HepG2 (cell line): ENCODE data around the gene VAMP4.

Source experiments
- ARNT ChIP-seq: fragments of 450-650 bp; IDR thresholded peaks from 2 replicates; pipeline ENCODE4 v1.6.1; 2017
- ELF3 ChIP-seq: IDR thresholded peaks from 2 replicates; pipeline ENCODE4 v1.6.1; 2016; ENCODE audit warnings: missing genetic modification reagents, missing compliant biosample characterization
- HNF4A ChIP-seq: sonication (generic); formaldehyde crosslinking; IDR thresholded peaks from 2 replicates; pipeline ENCODE4 v1.4.0; 2020; ENCODE audit warnings: missing genetic modification reagents
- JUNB ChIP-seq: sonication (generic); formaldehyde crosslinking; IDR thresholded peaks from 2 replicates; pipeline ENCODE4 v1.8.0; 2022; ENCODE audit warnings: missing genetic modification reagents, mild to moderate bottlenecking, borderline replicate concordance
- MIXL1 ChIP-seq: IDR thresholded peaks from 2 replicates; pipeline ENCODE4 v1.6.1; 2016
- MTA3 ChIP-seq: sonication (generic); formaldehyde crosslinking; IDR thresholded peaks from 2 replicates; pipeline ENCODE4 v1.4.0; 2020; ENCODE audit warnings: missing genetic modification reagents
- ZNF121 ChIP-seq: sonication (generic); formaldehyde crosslinking; IDR thresholded peaks from 2 replicates; pipeline ENCODE4 v1.5.0; 2020; ENCODE audit warnings: mild to moderate bottlenecking, missing genetic modification reagents
- ZNF235 ChIP-seq: sonication (generic); formaldehyde crosslinking; IDR thresholded peaks from 2 replicates; pipeline ENCODE4 v1.8.1; 2023; ENCODE audit warnings: mild to moderate bottlenecking, missing genetic modification reagents, borderline replicate concordance
- ZNF431 ChIP-seq: sonication (generic); formaldehyde crosslinking; IDR thresholded peaks from 2 replicates; pipeline ENCODE4 v1.9.0; 2022; ENCODE audit warnings: missing genetic modification reagents, low read depth, mild to moderate bottlenecking, borderline replicate concordance
- TF ChIP-seq, protein P1 (sequence below): sonication (generic); formaldehyde crosslinking; IDR thresholded peaks from 2 replicates; pipeline ENCODE4 v1.4.0; 2020; ENCODE audit warnings: mild to moderate bottlenecking, missing genetic modification reagents, borderline replicate concordance
- TF ChIP-seq, protein P2 (sequence below): sonication (generic); formaldehyde crosslinking; IDR thresholded peaks from 2 replicates; pipeline ENCODE4 v1.5.0; 2020; ENCODE audit warnings: mild to moderate bottlenecking, missing genetic modification reagents, moderate library complexity

DNA sequence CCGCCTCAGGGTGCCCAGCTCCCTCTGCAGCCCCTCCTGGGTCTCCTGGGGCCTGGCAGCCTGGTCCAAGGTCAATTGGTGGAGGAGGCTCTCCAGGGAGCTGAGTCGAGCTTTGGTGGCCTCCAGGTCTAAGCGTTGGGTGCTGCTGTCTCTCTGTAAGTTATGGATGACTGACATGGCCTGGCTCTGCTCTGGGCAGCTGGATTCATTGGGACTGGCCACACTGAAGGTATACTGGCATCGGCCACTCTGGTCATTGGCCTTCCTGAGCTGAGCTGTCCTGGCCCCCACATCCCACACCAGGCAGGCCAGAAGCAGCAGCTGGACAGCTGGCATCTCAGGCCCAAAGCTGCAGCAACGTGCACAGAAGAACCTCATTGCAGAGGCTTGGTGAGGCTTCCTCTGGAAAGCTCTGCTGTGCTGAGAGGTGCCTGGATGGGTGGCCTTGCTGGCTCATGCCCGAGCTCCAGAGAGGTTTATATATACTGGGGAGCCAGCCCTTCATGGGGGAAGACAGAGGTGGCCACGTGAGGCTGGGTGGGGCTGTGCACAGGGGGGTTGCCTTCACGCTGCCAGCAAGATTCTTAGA, 89.5 kb downstream of the VAMP4 start, which contains the start of gene MYOC:
- TF ChIP-seq ELF3 = no peak
- TF ChIP-seq, protein P1, sequence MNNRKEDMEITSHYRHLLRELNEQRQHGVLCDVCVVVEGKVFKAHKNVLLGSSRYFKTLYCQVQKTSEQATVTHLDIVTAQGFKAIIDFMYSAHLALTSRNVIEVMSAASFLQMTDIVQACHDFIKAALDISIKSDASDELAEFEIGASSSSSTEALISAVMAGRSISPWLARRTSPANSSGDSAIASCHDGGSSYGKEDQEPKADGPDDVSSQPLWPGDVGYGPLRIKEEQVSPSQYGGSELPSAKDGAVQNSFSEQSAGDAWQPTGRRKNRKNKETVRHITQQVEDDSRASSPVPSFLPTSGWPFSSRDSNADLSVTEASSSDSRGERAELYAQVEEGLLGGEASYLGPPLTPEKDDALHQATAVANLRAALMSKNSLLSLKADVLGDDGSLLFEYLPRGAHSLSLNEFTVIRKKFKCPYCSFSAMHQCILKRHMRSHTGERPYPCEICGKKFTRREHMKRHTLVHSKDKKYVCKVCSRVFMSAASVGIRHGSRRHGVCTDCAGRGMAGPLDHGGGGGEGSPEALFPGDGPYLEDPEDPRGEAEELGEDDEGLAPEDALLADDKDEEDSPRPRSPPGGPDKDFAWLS (CRISPR knock-in tag) = no peak
- TF ChIP-seq MIXL1 (CRISPR knock-in tag) = no peak
- TF ChIP-seq ZNF121 = no peak
- TF ChIP-seq JUNB (CRISPR knock-in tag) = no peak
- no peak for TF ChIP-seq ZNF431
- no peak for TF ChIP-seq HNF4A
- no peak for TF ChIP-seq MTA3 (CRISPR knock-in tag)
- no peak for TF ChIP-seq ARNT
- TF ChIP-seq, protein P2, sequence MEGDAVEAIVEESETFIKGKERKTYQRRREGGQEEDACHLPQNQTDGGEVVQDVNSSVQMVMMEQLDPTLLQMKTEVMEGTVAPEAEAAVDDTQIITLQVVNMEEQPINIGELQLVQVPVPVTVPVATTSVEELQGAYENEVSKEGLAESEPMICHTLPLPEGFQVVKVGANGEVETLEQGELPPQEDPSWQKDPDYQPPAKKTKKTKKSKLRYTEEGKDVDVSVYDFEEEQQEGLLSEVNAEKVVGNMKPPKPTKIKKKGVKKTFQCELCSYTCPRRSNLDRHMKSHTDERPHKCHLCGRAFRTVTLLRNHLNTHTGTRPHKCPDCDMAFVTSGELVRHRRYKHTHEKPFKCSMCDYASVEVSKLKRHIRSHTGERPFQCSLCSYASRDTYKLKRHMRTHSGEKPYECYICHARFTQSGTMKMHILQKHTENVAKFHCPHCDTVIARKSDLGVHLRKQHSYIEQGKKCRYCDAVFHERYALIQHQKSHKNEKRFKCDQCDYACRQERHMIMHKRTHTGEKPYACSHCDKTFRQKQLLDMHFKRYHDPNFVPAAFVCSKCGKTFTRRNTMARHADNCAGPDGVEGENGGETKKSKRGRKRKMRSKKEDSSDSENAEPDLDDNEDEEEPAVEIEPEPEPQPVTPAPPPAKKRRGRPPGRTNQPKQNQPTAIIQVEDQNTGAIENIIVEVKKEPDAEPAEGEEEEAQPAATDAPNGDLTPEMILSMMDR = no peak
- TF ChIP-seq ZNF235 (CRISPR knock-in tag) = no peak
